Kidney epithelial cell (primary cell): ENCODE data around the gene NINJ1. TPM values are rescaled to one million over a fixed set of nuclear protein-coding genes. Genes with fewer than 3 reads are reported as not detected.
"Not testable (repeated sequence)": the region's sequence is repeated elsewhere in the genome, so short reads cannot be mapped to it uniquely, and the experiment has no call there.

ENCODE experiments used
- DNase-seq: peaks from one replicate; pipeline ENCODE4 v3.0.0-alpha.2; 2010; ENCODE audit warnings: low read depth
- H3K27me3 ChIP-seq: 2 replicates; pipeline ENCODE4 v1.6.0; 2011; ENCODE audit warnings: low read length; ENCODE audit not compliant: control insufficient read depth, insufficient read depth
- H3K36me3 ChIP-seq: 2 replicates; pipeline ENCODE4 v1.5.1; 2011; ENCODE audit warnings: low read length; ENCODE audit not compliant: control insufficient read depth, insufficient read depth
- H3K4me3 ChIP-seq: 2 replicates; pipeline ENCODE4 v1.5.1; 2011; ENCODE audit warnings: low read depth, mild to moderate bottlenecking, control low read depth, low read length
- CTCF ChIP-seq: IDR thresholded peaks from 2 replicates; pipeline ENCODE4 v1.5.1; 2011; ENCODE audit warnings: mild to moderate bottlenecking, moderate library complexity, low read length, control low read depth, inconsistent platforms; ENCODE audit not compliant: insufficient read depth, poor library complexity, severe bottlenecking
- total RNA-seq: library from RNA; depleted of rRNA; stranded (reverse); fragments of >200 nt; gene quantifications from 2 replicates; pipeline ENCODE4 v1.2.3, GENCODE V29; 2015

NINJ1 gene
- total RNA-seq, 1 donor from 2014 or later, result 66.4 TPM

- TF ChIP-seq CTCF, result no peak
- no peak overlapping the region for H3K4me3 ChIP-seq
- no peaks in the 10 kb centered on the region for H3K36me3 ChIP-seq
- DNase-seq, result no peak
- H3K27me3 ChIP-seq, result no peaks in the 10 kb centered on the region
Observed at GRCh38 chr9:93147632-93148031, 13.6 kb upstream of the NINJ1 start.

GRCh38 chr9:93146696-93147095 is 12.6 kb upstream of the NINJ1 start:
- H3K27me3 ChIP-seq, H3K4me3 ChIP-seq, DNase-seq, H3K36me3 ChIP-seq: not testable (repeated sequence)

- H3K36me3 ChIP-seq, result no peaks in the 10 kb centered on the region
- no peaks in the 10 kb centered on the region for H3K27me3 ChIP-seq
- no peak overlapping the region for H3K4me3 ChIP-seq
- TF ChIP-seq CTCF, result no peak
- DNase-seq, result no peak
Observed at GRCh38 chr9:93143830-93144530, 9.9 kb upstream of the NINJ1 start.

GRCh38 chr9:93141771-93142483 is 7.9 kb upstream of the NINJ1 start:
- no peaks in the 10 kb centered on the region for H3K36me3 ChIP-seq
- DNase-seq, result no peak
- no peak overlapping the region for H3K4me3 ChIP-seq

GRCh38 chr9:93139365-93140182 is 5.5 kb upstream of the NINJ1 start:
- TF ChIP-seq CTCF, result no peak
- no peaks in the 10 kb centered on the region for H3K27me3 ChIP-seq
- no peak for DNase-seq
- no peak overlapping the region for H3K4me3 ChIP-seq
- no peaks in the 10 kb centered on the region for H3K36me3 ChIP-seq

More at GRCh38 chr9:93141771-93142483, 7.9 kb upstream of the NINJ1 start:
- H3K27me3 ChIP-seq, result no peaks in the 10 kb centered on the region
- no peak for TF ChIP-seq CTCF

- no peak for TF ChIP-seq CTCF
- Histone ChIP-seq H3K36me3 (no peaks in the 10 kb centered on the region), H3K4me3 (no peak overlapping the region), H3K27me3 (no peaks in the 10 kb centered on the region)
- no peak for DNase-seq
Observed at GRCh38 chr9:93138171-93138764, 4.2 kb upstream of the NINJ1 start.
